ENCODE data around the gene RANBP9. TPM values are rescaled to one million over a fixed set of nuclear protein-coding genes. Genes with fewer than 3 reads are reported as not detected.

RANBP9 gene
- total RNA-seq, 4 donors from 2014 or later = 26.2 to 49.5 (median 31.3) TPM

GRCh38 chr6:13672904-13673303, 38.7 kb downstream of the RANBP9 start:
- Histone ChIP-seq H3K36me3 (no peaks in the 10 kb centered on the region), H3K27ac (no peak overlapping the region), H3K27me3 (no peaks in the 10 kb centered on the region), H3K4me1 (no peaks in the 10 kb centered on the region), H3K9me3 (no peaks in the 10 kb centered on the region), H3K4me3 (no peak overlapping the region)
- no peak for TF ChIP-seq CTCF (IDR thresholded peaks at IDR 0.05)
- no peak for DNase-seq

- DNase-seq = no peak
- Histone ChIP-seq H3K27ac (no peak overlapping the region), H3K27me3 (no peaks in the 10 kb centered on the region), H3K9me3 (no peaks in the 10 kb centered on the region), H3K36me3 (no peaks in the 10 kb centered on the region), H3K4me3 (no peak overlapping the region), H3K4me1 (no peaks in the 10 kb centered on the region)
- no peak for TF ChIP-seq CTCF (IDR thresholded peaks at IDR 0.05)
- TF ChIP-seq POLR2A (IDR thresholded peaks at IDR 0.05) = no peak
Measured at GRCh38 chr6:13671548-13672127, 40.0 kb downstream of the RANBP9 start.

GRCh38 chr6:13669476-13669875, 42.2 kb downstream of the RANBP9 start:
- Histone ChIP-seq H3K4me1 (no peaks in the 10 kb centered on the region), H3K27ac (no peak overlapping the region), H3K9me3 (no peaks in the 10 kb centered on the region), H3K4me3 (no peak overlapping the region), H3K36me3 (no peaks in the 10 kb centered on the region), H3K27me3 (no peaks in the 10 kb centered on the region)
- DNase-seq = no peak
- TF ChIP-seq CTCF (IDR thresholded peaks at IDR 0.05) = no peak
- TF ChIP-seq POLR2A (IDR thresholded peaks at IDR 0.05) = no peak

- no peak for TF ChIP-seq CTCF (IDR thresholded peaks at IDR 0.05)
- no peak for TF ChIP-seq POLR2A (IDR thresholded peaks at IDR 0.05)
- DNase-seq = no peak
- H3K36me3 ChIP-seq = no peaks in the 10 kb centered on the region
- H3K27me3 ChIP-seq = no peaks in the 10 kb centered on the region
- no peak overlapping the region for H3K4me3 ChIP-seq
- H3K27ac ChIP-seq = no peak overlapping the region
- H3K4me1 ChIP-seq = no peaks in the 10 kb centered on the region
- H3K9me3 ChIP-seq = no peaks in the 10 kb centered on the region
Measured at GRCh38 chr6:13668291-13668928, 43.2 kb downstream of the RANBP9 start.

GRCh38 chr6:13667655-13668054, 44.0 kb downstream of the RANBP9 start:
- Histone ChIP-seq H3K27ac (no peak overlapping the region), H3K4me1 (no peaks in the 10 kb centered on the region)
- no peak for TF ChIP-seq CTCF (IDR thresholded peaks at IDR 0.05)
- TF ChIP-seq POLR2A (IDR thresholded peaks at IDR 0.05) = no peak

More at GRCh38 chr6:13667655-13668054, 44.0 kb downstream of the RANBP9 start:
- Histone ChIP-seq H3K27me3 (no peaks in the 10 kb centered on the region), H3K9me3 (no peaks in the 10 kb centered on the region), H3K4me3 (no peak overlapping the region), H3K36me3 (no peaks in the 10 kb centered on the region)
- DNase-seq = no peak
